Heart left ventricle (tissue), 13 donors: ENCODE measurements around the gene PAQR4.

ENCODE experiments used
- POLR2A ChIP-seq, 2 donors: fragments of 450-650 bp; IDR thresholded peaks; one replicate each; pipeline ENCODE4 v1.6.1; 2017; ENCODE audit warnings: antibody characterized with exemption in 2 of 2, mild to moderate bottlenecking in 2 of 2, moderate library complexity in 2 of 2
- TF ChIP-seq, protein P1 (sequence below), 12 donors: fragments of 200-600 bp; sonication (generic) in 4 of 12; IDR thresholded peaks; one replicate each; pipeline versions ENCODE4 v1.5.0 to v1.8.0; 2018 to 2022; ENCODE audit warnings: antibody characterized with exemption in 12 of 12, mild to moderate bottlenecking in 5 of 12
- donor health status: ischemic (EF 13 %, LVEDD 7.1; RV severe dilation, severe dysfunction).
- donor health status: DM: no; HTN: yes; CAD: no.
- donor health status: DM: no; HTN: no; CAD: no.
- donor health status: ischemic (EF 25% LVEDD 6.9; RV normal size, moderate dysfunction).
- donor health status: ischemic (EF 25% LVEDD 5.7; RV mildly dilated, moderate dysfunction).
- donor health status: ischemic (EF 35%, LVEDD 5.7; RV mildly dilated, moderate dysfunction).
- donor health status: nonischemic (EF 11% LVEDD 7.7; RV severe dilation, severe dysfunction).
- donor health status: DM: yes; HTN: yes; CAD: no.
- donor health status: PGD.
- donor health status: ischemic (EF 29% LVEDD 5.4; RV normal size, mild dysfunction).
- donor health status: nonischemic (EF 23%, LVEDD 6.1; RV moderate dilation, normal function).

DNA sequence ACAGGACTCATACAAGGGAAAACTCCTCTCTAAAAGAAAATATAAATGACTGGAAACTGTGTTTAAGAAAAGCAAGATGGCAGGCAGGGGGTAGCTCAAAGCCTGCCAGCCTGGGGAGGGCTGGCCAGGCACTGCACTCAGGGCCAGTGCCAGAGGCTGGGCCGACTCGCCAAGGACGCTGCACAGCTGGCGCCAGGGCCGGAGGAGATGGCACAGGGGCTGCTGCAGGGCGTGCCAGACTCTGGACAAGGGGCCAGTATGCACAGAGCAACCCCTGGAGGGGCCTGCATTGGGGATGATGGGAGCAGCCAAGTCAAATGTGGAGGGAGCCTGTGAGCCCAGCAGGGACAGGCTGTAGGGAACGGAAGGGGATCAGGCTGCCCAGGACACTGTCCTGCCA is 7.1 kb downstream of the PAQR4 start:
- TF ChIP-seq, protein P1, sequence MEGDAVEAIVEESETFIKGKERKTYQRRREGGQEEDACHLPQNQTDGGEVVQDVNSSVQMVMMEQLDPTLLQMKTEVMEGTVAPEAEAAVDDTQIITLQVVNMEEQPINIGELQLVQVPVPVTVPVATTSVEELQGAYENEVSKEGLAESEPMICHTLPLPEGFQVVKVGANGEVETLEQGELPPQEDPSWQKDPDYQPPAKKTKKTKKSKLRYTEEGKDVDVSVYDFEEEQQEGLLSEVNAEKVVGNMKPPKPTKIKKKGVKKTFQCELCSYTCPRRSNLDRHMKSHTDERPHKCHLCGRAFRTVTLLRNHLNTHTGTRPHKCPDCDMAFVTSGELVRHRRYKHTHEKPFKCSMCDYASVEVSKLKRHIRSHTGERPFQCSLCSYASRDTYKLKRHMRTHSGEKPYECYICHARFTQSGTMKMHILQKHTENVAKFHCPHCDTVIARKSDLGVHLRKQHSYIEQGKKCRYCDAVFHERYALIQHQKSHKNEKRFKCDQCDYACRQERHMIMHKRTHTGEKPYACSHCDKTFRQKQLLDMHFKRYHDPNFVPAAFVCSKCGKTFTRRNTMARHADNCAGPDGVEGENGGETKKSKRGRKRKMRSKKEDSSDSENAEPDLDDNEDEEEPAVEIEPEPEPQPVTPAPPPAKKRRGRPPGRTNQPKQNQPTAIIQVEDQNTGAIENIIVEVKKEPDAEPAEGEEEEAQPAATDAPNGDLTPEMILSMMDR (IDR thresholded peaks at IDR 0.05): no peak
- no peak for TF ChIP-seq POLR2A (IDR thresholded peaks at IDR 0.05)
